ENCODE data around the gene ERC2. TPM values are rescaled to one million over a fixed set of nuclear protein-coding genes. Genes with fewer than 3 reads are reported as not detected.
A peak's percentile ranks its signal among the peaks of the same experiment; 100 is the strongest.
"Not testable (repeated sequence)": the region's sequence is repeated elsewhere in the genome, so short reads cannot be mapped to it uniquely, and the experiment has no call there.

ERC2 gene
- polyA plus RNA-seq, 3 donors, result 2.6 to 4.0 (median 3.7) TPM

GRCh38 chr3:56314842-56315241 is 153.4 kb downstream of the ERC2 start:
- no peak for DNase-seq

- no peak for DNase-seq
Measured at GRCh38 chr3:56309465-56309864, 158.8 kb downstream of the ERC2 start.

- no peak for DNase-seq
Measured at GRCh38 chr3:56308471-56308870, 159.8 kb downstream of the ERC2 start.

- no peak for DNase-seq
Measured at GRCh38 chr3:56304069-56304468, 164.2 kb downstream of the ERC2 start.

- DNase-seq, result peak; percentile 73
Measured at GRCh38 chr3:56303487-56303886, 164.8 kb downstream of the ERC2 start.

GRCh38 chr3:56302417-56302816 is 165.8 kb downstream of the ERC2 start:
- no peak for DNase-seq

- no peak for DNase-seq
Measured at GRCh38 chr3:56297281-56297840, 170.9 kb downstream of the ERC2 start.

GRCh38 chr3:56296361-56296760 is 171.9 kb downstream of the ERC2 start:
- no peak for DNase-seq

GRCh38 chr3:56295161-56295560 is 173.1 kb downstream of the ERC2 start:
- DNase-seq, result no peak

- no peak for DNase-seq
Measured at GRCh38 chr3:56294286-56294685, 174.0 kb downstream of the ERC2 start.

- no peak for DNase-seq
Measured at GRCh38 chr3:56291953-56292352, 176.3 kb downstream of the ERC2 start.

GRCh38 chr3:56291244-56291680 is 177.0 kb downstream of the ERC2 start:
- no peak for DNase-seq

- DNase-seq, result no peak
Measured at GRCh38 chr3:56290374-56290773, 177.9 kb downstream of the ERC2 start.

- DNase-seq, result no peak
Measured at GRCh38 chr3:56288258-56288657, 180.0 kb downstream of the ERC2 start.

- DNase-seq, result no peak
Measured at GRCh38 chr3:56282341-56282740, 185.9 kb downstream of the ERC2 start.

GRCh38 chr3:56277236-56277635 is 191.0 kb downstream of the ERC2 start:
- no peak for DNase-seq

GRCh38 chr3:56275120-56275519 is 193.1 kb downstream of the ERC2 start:
- no peak for DNase-seq

- DNase-seq, result peak; percentile 66
Measured at GRCh38 chr3:56269755-56270535, 198.3 kb downstream of the ERC2 start.

GRCh38 chr3:56268616-56269383 is 199.5 kb downstream of the ERC2 start:
- DNase-seq, result peak; percentile 34

- DNase-seq, result not testable (repeated sequence)
Measured at GRCh38 chr3:56261852-56262251, 206.4 kb downstream of the ERC2 start.

GRCh38 chr3:56260262-56260661 is 208.0 kb downstream of the ERC2 start:
- no peak for DNase-seq

GRCh38 chr3:56257826-56258225 is 210.4 kb downstream of the ERC2 start:
- no peak for DNase-seq

GRCh38 chr3:56254835-56255234 is 213.4 kb downstream of the ERC2 start:
- DNase-seq, result no peak

Data from renal pelvis (tissue), 4 donors.